B cell (primary cell): ENCODE results near the gene D2HGDH.

Experiments
- CTCF ChIP-seq: fragments of 200-600 bp; IDR thresholded peaks from one replicate; pipeline ENCODE4 v1.8.0; 2022; ENCODE audit warnings: antibody characterized with exemption, mild to moderate bottlenecking
- EZH2 ChIP-seq: IDR thresholded peaks from 2 replicates; pipeline ENCODE4 v1.6.1; 2012; ENCODE audit warnings: borderline replicate concordance, low read depth, mild to moderate bottlenecking, moderate library complexity, low read length; ENCODE audit not compliant: insufficient read depth, poor library complexity, severe bottlenecking

- TF ChIP-seq CTCF, result no peak
- no peak for TF ChIP-seq EZH2
Observed at GRCh38 chr2:241753493-241753892, 19.1 kb downstream of the D2HGDH start.
